ENCODE results near the gene OR5T2. TPM values are rescaled to one million over a fixed set of nuclear protein-coding genes. Genes with fewer than 3 reads are reported as not detected.

OR5T2 gene
- total and polyA plus RNA-seq, 8 donors, result not detected

- 34 to 45% methylated on average over 2 of the region's 2 CpGs for WGBS, 2 donors
- Histone ChIP-seq H3K4me1 (no peaks in the 10 kb centered on the region), H3K4me3 (no peak overlapping the region), H3K27ac (no peak overlapping the region), H3K27me3 (no peaks in the 10 kb centered on the region), H3K9me3 (no peaks in the 10 kb centered on the region), H3K36me3 (no peaks in the 10 kb centered on the region)
- no peak for TF ChIP-seq CTCF (IDR thresholded peaks at IDR 0.05)
- ATAC-seq, result no peak
- DNase-seq, result no peak
- no peak for FAIRE-seq
- intact Hi-C loops (cut with DNase I), result no loop called here
Measured at GRCh38 chr11:56214537-56214936, 19.5 kb downstream of the OR5T2 start.

GRCh38 chr11:56207790-56208189, 26.3 kb downstream of the OR5T2 start:
- no peak overlapping the region for H3K4me3 ChIP-seq
- 40 to 42% methylated on average over 1 of the region's 1 CpG for WGBS, 2 donors
- intact Hi-C loops (cut with DNase I), result no loop called here
- no peak for TF ChIP-seq CTCF (IDR thresholded peaks at IDR 0.05)
- FAIRE-seq (no peak), ATAC-seq (no peak), DNase-seq (no peak)
- no peak overlapping the region for H3K27ac ChIP-seq
- no peaks in the 10 kb centered on the region for H3K4me1 ChIP-seq
- no peaks in the 10 kb centered on the region for H3K27me3 ChIP-seq
- H3K36me3 ChIP-seq, result no peaks in the 10 kb centered on the region
- no peaks in the 10 kb centered on the region for H3K9me3 ChIP-seq

- Histone ChIP-seq H3K4me1 (no peaks in the 10 kb centered on the region), H3K27me3 (no peaks in the 10 kb centered on the region), H3K4me3 (no peak overlapping the region), H3K9me3 (no peaks in the 10 kb centered on the region), H3K36me3 (no peaks in the 10 kb centered on the region), H3K27ac (no peak overlapping the region)
- ATAC-seq, result no peak
- FAIRE-seq, result no peak
- DNase-seq, result no peak
- no peak for TF ChIP-seq CTCF (IDR thresholded peaks at IDR 0.05)
- intact Hi-C loops (cut with DNase I), result no loop called here
- 52 to 54% methylated on average over 2 of the region's 2 CpGs for WGBS, 2 donors
Measured at GRCh38 chr11:56197367-56197766, 36.7 kb downstream of the OR5T2 start.

GRCh38 chr11:56196705-56197104, 37.4 kb downstream of the OR5T2 start:
- WGBS, 2 donors, result 65 to 77% methylated on average over 3 of the region's 3 CpGs
- Histone ChIP-seq H3K4me3 (no peak overlapping the region), H3K4me1 (no peaks in the 10 kb centered on the region), H3K9me3 (peaks cover 0 to 3% (median 0%) of the 10 kb centered on the region in 4 donors), H3K27ac (no peak overlapping the region), H3K27me3 (no peaks in the 10 kb centered on the region), H3K36me3 (no peaks in the 10 kb centered on the region)
- no peak for TF ChIP-seq CTCF (IDR thresholded peaks at IDR 0.05)
- intact Hi-C loops (cut with DNase I), result no loop called here
- ATAC-seq (no peak), FAIRE-seq (no peak), DNase-seq (no peak)

GRCh38 chr11:56188602-56189001, 45.5 kb downstream of the OR5T2 start:
- intact Hi-C loops (cut with DNase I), result no loop called here
- DNase-seq (no peak), FAIRE-seq (no peak), ATAC-seq (no peak)
- Histone ChIP-seq H3K4me1 (no peaks in the 10 kb centered on the region), H3K4me3 (no peak overlapping the region), H3K27ac (no peak overlapping the region), H3K36me3 (no peaks in the 10 kb centered on the region), H3K9me3 (peaks cover 0 to 3% (median 0%) of the 10 kb centered on the region in 4 donors), H3K27me3 (no peaks in the 10 kb centered on the region)
- no peak for TF ChIP-seq CTCF (IDR thresholded peaks at IDR 0.05)
- 77 to 80% methylated on average over 3 of the region's 3 CpGs for WGBS, 2 donors

Measured in pancreas (tissue), 10 donors.